MM.1S (cell line): Measurements from ENCODE around the gene SAA2.

Experiments
- DNase-seq: peaks from one replicate; pipeline ENCODE4 v3.0.0-alpha.2; 2015
- H2AFZ ChIP-seq: fragments of 300-600 bp; sonication (generic); 2 replicates; pipeline ENCODE4 v1.6.0; 2016; ENCODE audit warnings: antibody characterized with exemption, low read length
- H3F3A ChIP-seq: fragments of 300-600 bp; sonication (generic); 2 replicates; pipeline ENCODE4 v1.6.1; 2016; ENCODE audit warnings: mild to moderate bottlenecking, antibody characterized with exemption, low read length, moderate library complexity, mixed read lengths; ENCODE audit not compliant: insufficient read depth
- H3K27ac ChIP-seq: fragments of 300-600 bp; sonication (generic); 2 replicates; pipeline ENCODE4 v1.5.1; 2016; ENCODE audit warnings: mild to moderate bottlenecking, low read length
- H3K27me3 ChIP-seq: fragments of 300-600 bp; sonication (generic); replicated peaks from 2 replicates; pipeline ENCODE4 v1.6.0; 2016; ENCODE audit warnings: low read length; ENCODE audit not compliant: insufficient read depth
- H3K36me3 ChIP-seq: fragments of 300-600 bp; sonication (generic); replicated peaks from 2 replicates; pipeline ENCODE4 v1.6.1; 2016; ENCODE audit warnings: mild to moderate bottlenecking, low read length, mixed read lengths; ENCODE audit not compliant: insufficient read depth
- H3K4me1 ChIP-seq: fragments of 300-600 bp; sonication (generic); 2 replicates; pipeline ENCODE4 v1.6.1; 2016; ENCODE audit warnings: low read length, mixed read lengths
- H3K4me2 ChIP-seq: fragments of 300-600 bp; sonication (generic); 2 replicates; pipeline ENCODE4 v1.6.0; 2016; ENCODE audit warnings: low read depth, low read length
- H3K4me3 ChIP-seq: fragments of 300-600 bp; sonication (generic); 2 replicates; pipeline ENCODE4 v1.5.1; 2016; ENCODE audit warnings: low read length, mixed read lengths
- H3K79me2 ChIP-seq: fragments of 300-600 bp; sonication (generic); 2 replicates; pipeline ENCODE4 v1.6.1; 2016; ENCODE audit warnings: mixed run types, low read length, mixed read lengths
- H3K9ac ChIP-seq: fragments of 300-600 bp; sonication (generic); 2 replicates; pipeline ENCODE4 v1.6.1; 2016; ENCODE audit warnings: low read length, mixed read lengths
- H3K9me2 ChIP-seq: fragments of 300-600 bp; sonication (generic); replicated peaks from 2 replicates; pipeline ENCODE4 v1.6.1; 2016; ENCODE audit warnings: mild to moderate bottlenecking, low read length, mixed read lengths; ENCODE audit not compliant: insufficient read depth
- H3K9me3 ChIP-seq: fragments of 300-600 bp; sonication (generic); replicated peaks from 2 replicates; pipeline ENCODE4 v1.6.1; 2016; ENCODE audit warnings: mild to moderate bottlenecking, low read length, mixed read lengths; ENCODE audit not compliant: insufficient read depth
- H4K20me1 ChIP-seq: fragments of 300-600 bp; sonication (generic); 2 replicates; pipeline ENCODE4 v1.6.1; 2016; ENCODE audit warnings: mild to moderate bottlenecking, low read length, moderate library complexity, mixed read lengths; ENCODE audit not compliant: insufficient read depth
- CTCF ChIP-seq: fragments of 300-600 bp; sonication (generic); IDR thresholded peaks from 2 replicates; pipeline ENCODE4 v1.5.1; 2016; ENCODE audit warnings: antibody characterized with exemption, low read length, mixed read lengths
- EZH2 ChIP-seq: fragments of 300-600 bp; sonication (generic); optimal IDR thresholded peaks from 2 replicates; pipeline ENCODE3; 2017; ENCODE audit warnings: low read depth, mild to moderate bottlenecking, antibody characterized with exemption, low read length, mixed read lengths
- EZH2phosphoT487 ChIP-seq: fragments of 300-600 bp; sonication (generic); IDR thresholded peaks from 2 replicates; pipeline ENCODE4 v1.6.1; 2018; ENCODE audit warnings: antibody characterized with exemption, low read length

Gene SAA2

GRCh38 chr11:18248561-18248960, at the start of gene SAA2:
Gene SAA2, minus strand, starts transcription at chr11:18248668. Its CDS starts 657 bp downstream, at chr11:18248011.
- H3K4me1 ChIP-seq, result peaks cover 16% of the 10 kb centered on the region
- H4K20me1 ChIP-seq, result no peaks in the 10 kb centered on the region
- H3K79me2 ChIP-seq, result no peaks in the 10 kb centered on the region
- H3K9me3 ChIP-seq, result no peaks in the 10 kb centered on the region
- H3K4me3 ChIP-seq, result no peak within 1 kb of the TSS
- H3K9ac ChIP-seq, result no peak within 1 kb of the TSS
- no peaks in the 10 kb centered on the region for H3K9me2 ChIP-seq
- no peak within 1 kb of the TSS for H3K4me2 ChIP-seq
- H3K36me3 ChIP-seq, result no peaks in the 10 kb centered on the region
- peaks cover 5% of the 10 kb centered on the region; the same call in 1 of the 2 replicates for H3F3A ChIP-seq
- DNase-seq, result no peak
- no peaks in the 10 kb centered on the region for H3K27me3 ChIP-seq
- TF ChIP-seq CTCF (no peak), EZH2phosphoT487 (no peak), EZH2 (no peak)
- no peak within 1 kb of the TSS for H3K27ac ChIP-seq
- H2AFZ ChIP-seq, result no peak within 1 kb of the TSS

GRCh38 chr11:18295316-18295715, 46.8 kb upstream of the SAA2 start:
- Histone ChIP-seq H3K9me3 (no peaks in the 10 kb centered on the region), H4K20me1 (no peaks in the 10 kb centered on the region), H3K27me3 (no peaks in the 10 kb centered on the region), H3K27ac (no peak overlapping the region), H3K36me3 (no peaks in the 10 kb centered on the region; the same call in 1 of the 2 replicates), H3K4me3 (no peak overlapping the region), H2AFZ (no peak overlapping the region), H3K9ac (no peak overlapping the region), H3K4me2 (no peak overlapping the region), H3K4me1 (no peaks in the 10 kb centered on the region), H3K9me2 (no peaks in the 10 kb centered on the region), H3K79me2 (no peaks in the 10 kb centered on the region), H3F3A (no peaks in the 10 kb centered on the region)
- no peak for DNase-seq
- TF ChIP-seq EZH2phosphoT487, result no peak
- TF ChIP-seq EZH2, result no peak
- TF ChIP-seq CTCF, result no peak

- DNase-seq, result no peak
- no peaks in the 10 kb centered on the region for H3K4me1 ChIP-seq
- no peaks in the 10 kb centered on the region for H3F3A ChIP-seq
- H3K9ac ChIP-seq, result no peak overlapping the region
- H3K36me3 ChIP-seq, result no peaks in the 10 kb centered on the region; the same call in 1 of the 2 replicates
- no peak overlapping the region for H3K27ac ChIP-seq
- TF ChIP-seq EZH2 (no peak), CTCF (no peak), EZH2phosphoT487 (no peak)
- no peak overlapping the region for H3K4me3 ChIP-seq
- H3K9me2 ChIP-seq, result no peaks in the 10 kb centered on the region
- H4K20me1 ChIP-seq, result no peaks in the 10 kb centered on the region
- no peak overlapping the region for H3K4me2 ChIP-seq
- H3K27me3 ChIP-seq, result no peaks in the 10 kb centered on the region
- no peaks in the 10 kb centered on the region for H3K79me2 ChIP-seq
- no peaks in the 10 kb centered on the region for H3K9me3 ChIP-seq
- no peak overlapping the region for H2AFZ ChIP-seq
These were observed 46.4 kb upstream of the SAA2 start for GRCh38 chr11:18294862-18295261.
